Kidney (tissue), 14 donors: ENCODE measurements around the gene FRYL. TPM values are rescaled to one million over a fixed set of nuclear protein-coding genes. Genes with fewer than 3 reads are reported as not detected.
"Not testable (repeated sequence)": the region's sequence is repeated elsewhere in the genome, so short reads cannot be mapped to it uniquely, and the experiment has no call there.

Experiments used
- DNase-seq, 5 donors: peaks; one replicate each; pipeline ENCODE4 v3.0.0-alpha.2; 2013 to 2020
- FAIRE-seq: peaks from 2 replicates; lab custom pipeline; 2012; peaks lifted over from hg19 to GRCh38; lab: Jason Lieb, UNC
- H3K27ac ChIP-seq, 2 donors: one replicate each; pipeline ENCODE4 v1.7.0; 2013; ENCODE audit warnings: low read depth in 2 of 2, low read length in 2 of 2, inconsistent platforms in 1 of 2
- H3K27me3 ChIP-seq: one replicate; pipeline ENCODE4 v1.7.1; 2013; ENCODE audit warnings: low read length, inconsistent platforms; ENCODE audit not compliant: control insufficient read depth, insufficient read depth
- H3K36me3 ChIP-seq, 3 donors: one replicate each; pipeline versions ENCODE4 v1.7.0 to v1.7.1; 2013; ENCODE audit warnings: low read length in 3 of 3, control low read depth in 1 of 3, inconsistent platforms in 1 of 3; ENCODE audit not compliant: insufficient read depth in 3 of 3, control insufficient read depth in 2 of 3
- H3K4me1 ChIP-seq, 3 donors: one replicate each; pipeline versions ENCODE4 v1.7.0 to v1.7.1; 2013; ENCODE audit warnings: low read length in 3 of 3, inconsistent platforms in 1 of 3, low read depth in 1 of 3; ENCODE audit not compliant: control insufficient read depth in 2 of 3, insufficient read depth in 2 of 3
- H3K4me3 ChIP-seq, 3 donors: one replicate each; pipeline versions ENCODE4 v1.7.0 to v1.8.1; 2013; ENCODE audit warnings: low read length in 3 of 3, control low read depth in 1 of 3, inconsistent platforms in 1 of 3
- H3K9ac ChIP-seq, 3 donors: one replicate each; pipeline versions ENCODE4 v1.7.0 to v1.7.1; 2013; ENCODE audit warnings: low read length in 3 of 3, control low read depth in 1 of 3, inconsistent platforms in 1 of 3
- H3K9me3 ChIP-seq, 3 donors: one replicate each; pipeline versions ENCODE4 v1.7.0 to v1.7.1; 2013; ENCODE audit warnings: low read length in 3 of 3, control low read depth in 1 of 3, inconsistent platforms in 1 of 3; ENCODE audit not compliant: control insufficient read depth in 2 of 3, insufficient read depth in 1 of 3
- intact Hi-C: fragments of 100-400 bp; cut with DNase I; formaldehyde crosslinking; loops from one replicate; pipeline ENCODE4 v1.11.1; 2022
- polyA plus RNA-seq: library from polyadenylated mRNA; stranded (reverse); fragments of 350-450 nt; fragmentation: Illumina TruSeq; extraction: RNeasy Lipid Tissue Mini Kit (QIAGEN cat#74804); gene quantifications from one replicate; pipeline ENCODE4 v1.2.3, GENCODE V29; 2014; ENCODE audit warnings: low read depth, low replicate concordance; ENCODE audit not compliant: insufficient read depth
- total RNA-seq: library from RNA; stranded (reverse); fragmentation: NEBNext Ultra II Directional; extraction: Animal tissue kit (Norgen Biotek cat#: 25700); gene quantifications from one replicate; pipeline ENCODE4 v1.2.1, GENCODE V29; 2021
- TF ChIP-seq, protein P1 (sequence below): IDR thresholded peaks from 3 replicates; pipeline ENCODE4 v1.5.1; 2012; ENCODE audit warnings: mild to moderate bottlenecking, moderate library complexity, borderline replicate concordance; ENCODE audit not compliant: insufficient read depth; ENCODE audit errors: extremely low read depth
- donor health status: control.
- donor health status: control.
- donor health status: control.
- donor health status: control.
- donor health status: control.
- donor health status: DM: yes; HTN: yes; CAD: no.
- donor health status: Normal renal cell carcinoma (clear cell type).

FRYL gene
- total and polyA plus RNA-seq, 2 donors from 2014 or later: 11.6 to 78.9 TPM

DNA sequence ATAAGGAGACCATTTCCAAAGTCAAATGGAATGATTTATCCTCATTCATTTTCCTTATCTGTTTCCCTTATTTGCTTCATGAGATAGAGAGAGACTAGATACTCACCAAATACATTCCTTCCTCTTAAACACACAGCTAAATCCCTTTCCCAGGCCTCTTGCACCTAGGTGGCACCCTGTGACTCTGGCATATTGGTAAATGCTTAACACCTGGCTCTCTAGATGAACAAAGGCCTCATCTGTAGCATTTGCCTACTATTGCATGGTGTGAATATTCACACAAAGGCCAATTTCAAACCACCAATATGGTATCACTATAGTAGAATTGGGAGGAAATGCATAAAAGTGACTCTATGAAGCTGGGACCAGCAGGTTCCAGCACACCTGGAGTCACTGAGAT is 319.1 kb downstream of the FRYL start:
- Histone ChIP-seq H3K27ac (no peak overlapping the region), H3K9me3 (no peaks in the 10 kb centered on the region), H3K27me3 (no peaks in the 10 kb centered on the region), H3K4me3 (no peak overlapping the region), H3K9ac (no peak overlapping the region), H3K4me1 (no peaks in the 10 kb centered on the region), H3K36me3 (no peaks in the 10 kb centered on the region)
- FAIRE-seq: no peak
- DNase-seq: no peak
- TF ChIP-seq, protein P1, sequence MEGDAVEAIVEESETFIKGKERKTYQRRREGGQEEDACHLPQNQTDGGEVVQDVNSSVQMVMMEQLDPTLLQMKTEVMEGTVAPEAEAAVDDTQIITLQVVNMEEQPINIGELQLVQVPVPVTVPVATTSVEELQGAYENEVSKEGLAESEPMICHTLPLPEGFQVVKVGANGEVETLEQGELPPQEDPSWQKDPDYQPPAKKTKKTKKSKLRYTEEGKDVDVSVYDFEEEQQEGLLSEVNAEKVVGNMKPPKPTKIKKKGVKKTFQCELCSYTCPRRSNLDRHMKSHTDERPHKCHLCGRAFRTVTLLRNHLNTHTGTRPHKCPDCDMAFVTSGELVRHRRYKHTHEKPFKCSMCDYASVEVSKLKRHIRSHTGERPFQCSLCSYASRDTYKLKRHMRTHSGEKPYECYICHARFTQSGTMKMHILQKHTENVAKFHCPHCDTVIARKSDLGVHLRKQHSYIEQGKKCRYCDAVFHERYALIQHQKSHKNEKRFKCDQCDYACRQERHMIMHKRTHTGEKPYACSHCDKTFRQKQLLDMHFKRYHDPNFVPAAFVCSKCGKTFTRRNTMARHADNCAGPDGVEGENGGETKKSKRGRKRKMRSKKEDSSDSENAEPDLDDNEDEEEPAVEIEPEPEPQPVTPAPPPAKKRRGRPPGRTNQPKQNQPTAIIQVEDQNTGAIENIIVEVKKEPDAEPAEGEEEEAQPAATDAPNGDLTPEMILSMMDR: no peak
- intact Hi-C loops: no loop called here

DNA sequence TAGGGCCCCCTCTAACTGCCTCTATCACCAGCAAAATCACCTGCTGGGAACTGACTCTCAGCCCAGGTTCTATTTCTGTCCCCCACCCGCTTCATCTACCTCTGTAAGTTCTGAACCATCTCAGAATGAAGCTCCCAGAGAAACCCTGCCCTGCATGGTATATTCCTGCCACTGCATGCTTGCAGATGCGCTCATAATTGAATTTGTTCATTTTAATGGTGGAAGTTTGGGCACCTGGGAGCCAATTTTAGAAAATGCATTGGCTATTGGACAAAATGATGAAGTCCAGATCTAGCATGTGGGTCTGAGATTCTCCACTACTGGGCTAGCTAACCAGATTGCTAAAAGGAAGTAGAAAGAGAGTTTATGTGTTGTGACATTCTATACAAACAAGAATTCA is 325.5 kb downstream of the FRYL start:
- DNase-seq: no peak
- intact Hi-C loops: no loop called here
- TF ChIP-seq, protein P1: no peak
- Histone ChIP-seq H3K4me3 (no peak overlapping the region), H3K27me3 (no peaks in the 10 kb centered on the region), H3K9me3 (no peaks in the 10 kb centered on the region), H3K4me1 (no peaks in the 10 kb centered on the region), H3K9ac (no peak overlapping the region), H3K27ac (no peak overlapping the region), H3K36me3 (no peaks in the 10 kb centered on the region)
- no peak for FAIRE-seq

DNA sequence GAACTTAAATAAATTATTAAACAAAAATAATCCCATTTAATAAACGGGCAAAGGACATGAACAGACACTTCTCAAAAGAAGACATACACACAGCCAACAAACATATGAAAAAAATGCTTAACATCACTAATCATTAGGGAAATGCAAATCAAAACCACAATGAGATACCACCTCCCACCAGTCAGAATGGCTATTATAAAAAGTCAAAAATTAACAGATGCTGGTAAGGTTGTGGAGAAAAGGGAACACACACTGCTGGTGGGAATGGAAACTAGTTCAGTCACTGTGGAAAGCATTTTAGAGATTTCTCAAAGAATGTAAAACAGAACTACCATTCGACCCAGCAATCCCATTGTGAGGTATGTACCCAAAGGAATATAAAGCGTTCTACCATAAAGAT is 328.4 kb downstream of the FRYL start:
- DNase-seq, FAIRE-seq, intact Hi-C loops: not testable (repeated sequence)

DNA sequence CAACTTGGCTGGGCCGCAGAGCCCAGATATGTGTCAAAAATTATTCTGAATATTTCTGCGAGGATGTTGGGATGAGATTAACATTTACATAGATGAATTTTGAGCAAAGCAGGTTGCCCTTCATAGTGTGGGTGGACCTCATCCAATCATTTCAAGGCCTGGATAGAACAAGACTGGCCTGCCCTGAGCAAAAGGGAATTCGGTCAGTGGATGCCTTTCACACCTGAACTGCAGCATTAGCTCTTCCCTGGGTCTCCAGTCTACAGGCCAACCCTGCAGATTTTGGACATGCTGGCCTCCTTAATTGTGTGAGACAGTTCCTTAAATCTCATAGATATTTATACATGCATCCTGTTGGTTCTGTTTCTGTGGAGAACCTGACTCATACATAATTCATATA is 329.3 kb downstream of the FRYL start:
- Histone ChIP-seq H3K27me3 (no peaks in the 10 kb centered on the region), H3K36me3 (no peaks in the 10 kb centered on the region), H3K27ac (no peak overlapping the region), H3K9me3 (no peaks in the 10 kb centered on the region), H3K9ac (no peak overlapping the region), H3K4me1 (no peaks in the 10 kb centered on the region), H3K4me3 (no peak overlapping the region)
- intact Hi-C loops: no loop called here
- FAIRE-seq: no peak
- DNase-seq: peak in 1 of 5 donors; percentile 7
- TF ChIP-seq, protein P1: no peak

More for the DNA sequence above, 328.4 kb downstream of the FRYL start:
- not testable (repeated sequence) for H3K4me3 ChIP-seq, H3K9me3 ChIP-seq, H3K27ac ChIP-seq, H3K36me3 ChIP-seq, H3K4me1 ChIP-seq, H3K27me3 ChIP-seq, H3K9ac ChIP-seq
